ENCODE results near the gene C11orf21.

Gene C11orf21

DNA sequence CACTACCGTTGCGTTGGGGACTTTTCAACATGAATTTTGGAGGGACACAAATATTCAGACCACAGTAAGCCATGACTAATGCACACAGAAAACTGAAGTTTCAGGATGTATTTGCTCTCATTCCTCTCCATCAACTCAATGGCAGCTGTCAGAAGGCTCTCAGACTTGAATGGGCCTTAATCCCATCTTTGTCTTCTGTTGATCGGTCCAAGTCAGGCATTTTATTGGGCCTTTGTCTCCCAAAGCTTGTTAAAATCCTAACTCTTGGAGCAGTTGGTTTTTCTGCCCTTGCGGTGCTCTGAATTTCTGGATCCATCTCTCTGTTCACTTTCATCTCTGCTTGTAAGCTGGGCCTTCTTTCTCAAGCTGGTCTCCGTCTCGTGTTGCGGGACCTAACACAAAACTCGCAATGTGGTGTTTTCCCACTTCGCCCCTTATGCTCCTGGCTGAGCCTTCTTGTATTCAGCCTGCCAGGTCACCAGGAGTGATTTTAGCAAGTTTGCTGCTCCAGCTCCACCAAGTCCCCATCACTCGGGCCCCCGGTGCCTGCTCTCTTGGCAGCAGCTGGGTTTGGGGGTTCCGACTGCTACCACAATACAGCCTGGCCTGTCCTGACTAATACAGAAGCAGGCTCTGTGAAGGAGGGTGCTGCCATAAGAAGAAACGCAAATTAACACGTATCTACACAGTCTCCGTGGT lies 27.1 kb upstream of the C11orf21 start:
- Histone ChIP-seq H3K4me3 (replicated peaks; ENCODE audit: insufficient read depth, low read length) (no peak overlapping the region), H3K27me3 (ENCODE audit: insufficient read depth, poor library complexity, severe bottlenecking) (no peaks in the 10 kb centered on the region)

GRCh38 chr11:2328021-2328420 lies 26.3 kb upstream of the C11orf21 start:
- no peak for DNase-seq (ENCODE audit: low read depth in 1 of 2, low spot score in 1 of 2)
- TF ChIP-seq CTCF (IDR thresholded peaks at IDR 0.05; ENCODE audit: insufficient read depth, low read length), result no peak
- no peak for TF ChIP-seq POLR2AphosphoS5 (IDR thresholded peaks at IDR 0.05; ENCODE audit: low read depth)
- no peak for TF ChIP-seq REST (IDR thresholded peaks at IDR 0.05; ENCODE audit: insufficient replicate concordance, low read depth)
- no peak for TF ChIP-seq SPI1 (IDR thresholded peaks at IDR 0.05; ENCODE audit: borderline replicate concordance, low read depth)
- no peak for TF ChIP-seq GABPA (IDR thresholded peaks at IDR 0.05; ENCODE audit: low read depth)
- H3K27me3 ChIP-seq (ENCODE audit: insufficient read depth, poor library complexity, severe bottlenecking), result no peaks in the 10 kb centered on the region

More for the DNA sequence above, 27.1 kb upstream of the C11orf21 start:
- no peak for DNase-seq (ENCODE audit: low read depth in 1 of 2, low spot score in 1 of 2)
- TF ChIP-seq SPI1 (IDR thresholded peaks at IDR 0.05; ENCODE audit: borderline replicate concordance, low read depth) (no peak), REST (IDR thresholded peaks at IDR 0.05; ENCODE audit: insufficient replicate concordance, low read depth) (no peak), CTCF (IDR thresholded peaks at IDR 0.05; ENCODE audit: insufficient read depth, low read length) (no peak), GABPA (IDR thresholded peaks at IDR 0.05; ENCODE audit: low read depth) (no peak)
- no peak overlapping the region for H3K27ac ChIP-seq (replicated peaks)

DNA sequence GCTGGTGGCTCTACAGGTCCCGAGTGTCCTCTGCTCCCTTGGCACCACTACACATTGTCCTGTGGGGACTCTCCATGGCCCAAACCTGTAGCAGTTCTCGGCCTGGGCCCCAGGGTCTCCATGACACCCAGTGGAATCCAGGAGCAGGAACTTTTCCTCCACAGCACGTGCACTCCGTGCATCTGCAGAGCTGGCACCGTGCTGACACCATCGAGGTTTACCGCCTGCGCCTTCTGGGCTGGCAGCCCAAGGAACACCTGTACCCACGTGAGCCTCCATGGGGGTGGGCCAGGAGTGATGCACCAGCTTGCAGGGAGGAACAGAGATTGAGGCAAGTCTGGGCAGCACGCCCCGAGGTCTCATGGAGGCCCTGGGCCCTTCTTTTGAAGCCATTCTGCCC lies 25.3 kb upstream of the C11orf21 start:
- Histone ChIP-seq H3K27ac (replicated peaks) (no peak overlapping the region), H3K4me3 (replicated peaks; ENCODE audit: insufficient read depth, low read length) (no peak overlapping the region), H3K27me3 (ENCODE audit: insufficient read depth, poor library complexity, severe bottlenecking) (no peaks in the 10 kb centered on the region)
- TF ChIP-seq POLR2AphosphoS5 (IDR thresholded peaks at IDR 0.05; ENCODE audit: low read depth) (no peak), GABPA (IDR thresholded peaks at IDR 0.05; ENCODE audit: low read depth) (no peak), CTCF (IDR thresholded peaks at IDR 0.05; ENCODE audit: insufficient read depth, low read length) (no peak), REST (IDR thresholded peaks at IDR 0.05; ENCODE audit: insufficient replicate concordance, low read depth) (no peak), SPI1 (IDR thresholded peaks at IDR 0.05; ENCODE audit: borderline replicate concordance, low read depth) (no peak)
- DNase-seq (ENCODE audit: low read depth in 1 of 2, low spot score in 1 of 2), result no peak

More at GRCh38 chr11:2328021-2328420, 26.3 kb upstream of the C11orf21 start:
- Histone ChIP-seq H3K4me3 (replicated peaks; ENCODE audit: insufficient read depth, low read length) (no peak overlapping the region), H3K27ac (replicated peaks) (no peak overlapping the region)
